Inferior parietal cortex (tissue), 1 donor: ENCODE measurements around the gene CCL4.
"Not testable (repeated sequence)": the region's sequence is repeated elsewhere in the genome, so short reads cannot be mapped to it uniquely, and the experiment has no call there.

Experiments used
- DNase-seq: peaks from one replicate; pipeline ENCODE4 v3.0.0-alpha.2; 2016; ENCODE audit errors: extremely low spot score

CCL4 gene

GRCh38 chr17:36087897-36088572, 15.6 kb upstream of the CCL4 start:
- not testable (repeated sequence) for DNase-seq

- DNase-seq = no peak
These were observed 14.8 kb upstream of the CCL4 start for GRCh38 chr17:36088670-36089338.

- no peak for DNase-seq
These were observed 14.2 kb upstream of the CCL4 start for GRCh38 chr17:36089339-36089865.

- DNase-seq = peak; percentile 4
These were observed 13.5 kb upstream of the CCL4 start, which contains the start of gene CCL3 for GRCh38 chr17:36089888-36090836. TSS of gene CCL3 (minus strand) at chr17:36090143. CDS start at chr17:36090058, 85 bp downstream.

GRCh38 chr17:36092230-36092629, 11.4 kb upstream of the CCL4 start:
- no peak for DNase-seq

- DNase-seq = not testable (repeated sequence)
These were observed 10.9 kb upstream of the CCL4 start for GRCh38 chr17:36092715-36093114.

- DNase-seq = no peak
These were observed 9.4 kb upstream of the CCL4 start for GRCh38 chr17:36094232-36094631.

GRCh38 chr17:36094746-36095145, 8.9 kb upstream of the CCL4 start:
- no peak for DNase-seq

- DNase-seq = no peak
These were observed 7.6 kb upstream of the CCL4 start for GRCh38 chr17:36095992-36096391.

- not testable (repeated sequence) for DNase-seq
These were observed 4.6 kb upstream of the CCL4 start for GRCh38 chr17:36099004-36099403.

GRCh38 chr17:36104246-36104645, 619 bp downstream of the CCL4 start:
- not testable (repeated sequence) for DNase-seq

GRCh38 chr17:36104701-36105181, 1.1 kb downstream of the CCL4 start:
- no peak for DNase-seq

GRCh38 chr17:36105781-36106492, 2.3 kb downstream of the CCL4 start:
- no peak for DNase-seq

- DNase-seq = no peak
These were observed 2.8 kb downstream of the CCL4 start for GRCh38 chr17:36106493-36106835.

GRCh38 chr17:36107660-36108059, 4.0 kb downstream of the CCL4 start:
- no peak for DNase-seq

GRCh38 chr17:36108265-36108664, 4.6 kb downstream of the CCL4 start:
- not testable (repeated sequence) for DNase-seq

- no peak for DNase-seq
These were observed 7.5 kb downstream of the CCL4 start for GRCh38 chr17:36111068-36111490.

GRCh38 chr17:36112572-36112971, 8.9 kb downstream of the CCL4 start:
- no peak for DNase-seq

- DNase-seq = not testable (repeated sequence)
These were observed 9.5 kb downstream of the CCL4 start for GRCh38 chr17:36113131-36113530.

GRCh38 chr17:36114971-36115648, 11.5 kb downstream of the CCL4 start:
- DNase-seq = not testable (repeated sequence)

GRCh38 chr17:36115649-36115977, 12.0 kb downstream of the CCL4 start:
- not testable (repeated sequence) for DNase-seq
